Measurements from ENCODE around the gene SGPP1. TPM values are rescaled to one million over a fixed set of nuclear protein-coding genes. Genes with fewer than 3 reads are reported as not detected.

The SGPP1 gene
- total and polyA plus RNA-seq, 2 of the 8 experiments (the other 6 are each of a cell fraction or from before 2014, with no cell fraction given) = 5.7 to 8.1 TPM

DNA sequence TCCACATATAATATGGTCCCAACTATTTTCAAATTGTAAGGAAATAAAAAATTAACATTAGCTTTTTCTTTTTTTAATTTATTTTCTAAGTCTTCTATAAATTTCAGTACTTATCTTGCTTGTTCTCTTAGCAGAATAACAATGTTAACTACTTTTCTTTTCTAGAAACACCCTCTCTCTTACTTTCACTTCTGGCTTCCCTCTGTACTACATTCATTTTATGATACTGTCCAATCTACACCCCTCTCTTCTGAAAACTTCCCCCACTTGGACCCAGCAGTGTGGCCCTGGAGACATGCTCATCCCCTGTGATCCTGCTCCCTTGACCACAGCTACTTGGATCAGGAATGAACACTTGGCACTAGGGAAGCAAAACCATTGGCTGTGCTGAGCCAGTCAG, 15.7 kb downstream of the SGPP1 start:
- Histone ChIP-seq H3K9ac (replicated peaks in 1 of 4; ENCODE audit: extremely low read depth in 1 of 4, low read depth in 3 of 4, low read length in 3 of 4) (no peak overlapping the region), H3K9me3 (ENCODE audit: insufficient read depth in 2 of 2, low read depth in 1 of 2, low read length in 1 of 2) (peaks cover under 1 to 1% of the 10 kb centered on the region in 2 experiments; a peak in 1 of 4 replicates), H4K91ac (replicated peaks; ENCODE audit: insufficient read length, low read length) (no peak overlapping the region), H4K5ac (ENCODE audit: insufficient read length, low read depth, low read length) (no peak overlapping the region), H3K27ac (ENCODE audit: low read depth, low read length) (no peak overlapping the region), H4K20me1 (replicated peaks in 1 of 2; ENCODE audit: control insufficient read depth in 1 of 2, insufficient read depth in 2 of 2, low read length in 2 of 2) (no peaks in the 10 kb centered on the region), H4K8ac (ENCODE audit: extremely low read depth, insufficient read depth, low read length) (no peak overlapping the region), H3K4me2 (ENCODE audit: insufficient read depth in 1 of 2, low read depth in 2 of 2, low read length in 2 of 2) (no peak overlapping the region), H2BK5ac (ENCODE audit: low read depth, low read length) (no peak overlapping the region), H3K4ac (replicated peaks; ENCODE audit: insufficient read length, low read depth, low read length) (no peak overlapping the region), H3K27me3 (replicated peaks in 1 of 4; ENCODE audit: control insufficient read depth in 3 of 4, extremely low read depth in 1 of 4, insufficient read depth in 3 of 4, low read length in 3 of 4) (no peaks in the 10 kb centered on the region), H3K18ac (ENCODE audit: extremely low read depth, low read length) (no peak overlapping the region), H3K23me2 (ENCODE audit: low read depth, low read length) (no peaks in the 10 kb centered on the region), H3K79me1 (ENCODE audit: low read depth, low read length) (no peaks in the 10 kb centered on the region), H3K4me3 (ENCODE audit: extremely low read depth in 1 of 4, insufficient read depth in 2 of 4, low read depth in 3 of 4, low read length in 4 of 4) (no peak overlapping the region), H2AK5ac (ENCODE audit: low read depth, low read length) (no peak overlapping the region), H3K79me2 (ENCODE audit: control insufficient read depth in 1 of 2, insufficient read depth in 2 of 2, low read length in 2 of 2) (no peaks in the 10 kb centered on the region), H3K56ac (replicated peaks; ENCODE audit: insufficient read length, low read depth, low read length) (no peak overlapping the region), H2BK20ac (ENCODE audit: low read length) (no peak overlapping the region), H3K14ac (ENCODE audit: insufficient read length) (no peak overlapping the region), H2AFZ (ENCODE audit: low read length) (no peak overlapping the region), H2BK15ac (ENCODE audit: low read length) (no peak overlapping the region), H3K23ac (ENCODE audit: insufficient read length) (no peak overlapping the region), H3K36me3 (ENCODE audit: control insufficient read depth in 2 of 4, insufficient read depth in 4 of 4, low read length in 3 of 4) (no peaks in the 10 kb centered on the region), H2BK120ac (replicated peaks; ENCODE audit: low read depth, low read length) (no peak overlapping the region), H2BK12ac (ENCODE audit: low read depth, low read length) (no peak overlapping the region), H3K4me1 (replicated peaks in 1 of 4; ENCODE audit: control insufficient read depth in 3 of 4, insufficient read depth in 4 of 4, low read length in 3 of 4) (no peaks in the 10 kb centered on the region)
- DNase-seq (ENCODE audit: low read depth in 1 of 2, low spot score in 2 of 2) (no peak), FAIRE-seq (no peak)
- ChIA-PET POLR2A (ENCODE audit: partially characterized antibody) (no interaction called here), CTCF (ENCODE audit: partially characterized antibody) (interaction anchor here (0.7 to 0.8 kb wide), 3 partner anchors 12 to 222 kb away, joined by 3 read pairs; no protein-coding TSS in a partner anchor)
- TF ChIP-seq, protein P1, sequence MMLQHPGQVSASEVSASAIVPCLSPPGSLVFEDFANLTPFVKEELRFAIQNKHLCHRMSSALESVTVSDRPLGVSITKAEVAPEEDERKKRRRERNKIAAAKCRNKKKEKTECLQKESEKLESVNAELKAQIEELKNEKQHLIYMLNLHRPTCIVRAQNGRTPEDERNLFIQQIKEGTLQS (IDR thresholded peaks at IDR 0.05; ENCODE audit: insufficient read depth, low read depth, low read length) = no peak
- TF ChIP-seq CEBPB (IDR thresholded peaks at IDR 0.05; ENCODE audit: low read depth, low read length) = no peak
- TF ChIP-seq USF2 (IDR thresholded peaks at IDR 0.05; ENCODE audit: low read length) = no peak
- TF ChIP-seq, protein P2, sequence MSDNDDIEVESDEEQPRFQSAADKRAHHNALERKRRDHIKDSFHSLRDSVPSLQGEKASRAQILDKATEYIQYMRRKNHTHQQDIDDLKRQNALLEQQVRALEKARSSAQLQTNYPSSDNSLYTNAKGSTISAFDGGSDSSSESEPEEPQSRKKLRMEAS (IDR thresholded peaks at IDR 0.05) = no peak
- no peak for TF ChIP-seq CHD2 (IDR thresholded peaks at IDR 0.05; ENCODE audit: low read length)
- no peak for TF ChIP-seq POU5F1 (IDR thresholded peaks at IDR 0.05; ENCODE audit: low read depth, low read length)
- no peak for TF ChIP-seq EZH2 (IDR thresholded peaks at IDR 0.05; ENCODE audit: low read depth, low read length, severe bottlenecking)
